IPS-15b (cell line): ENCODE measurements around the gene DMPK.
A peak's percentile ranks its signal among the peaks of the same experiment; 100 is the strongest.

Experiments used
- H3K27me3 ChIP-seq: one replicate; pipeline ENCODE4 v1.6.1; 2013; ENCODE audit warnings: low read length; ENCODE audit not compliant: control insufficient read depth, insufficient read depth
- H3K36me3 ChIP-seq: one replicate; pipeline ENCODE4 v1.6.1; 2013; ENCODE audit warnings: low read length; ENCODE audit not compliant: control insufficient read depth, insufficient read depth
- H3K4me1 ChIP-seq: one replicate; pipeline ENCODE4 v1.6.1; 2013; ENCODE audit warnings: mild to moderate bottlenecking, low read length; ENCODE audit not compliant: control insufficient read depth, insufficient read depth
- H3K4me3 ChIP-seq: one replicate; pipeline ENCODE4 v1.5.1; 2013; ENCODE audit warnings: low read depth, low read length
- H3K9ac ChIP-seq: one replicate; pipeline ENCODE4 v1.6.1; 2013; ENCODE audit warnings: low read depth, mild to moderate bottlenecking, low read length
- H3K9me3 ChIP-seq: one replicate; pipeline ENCODE4 v1.6.1; 2013; ENCODE audit warnings: mild to moderate bottlenecking, low read length; ENCODE audit not compliant: control insufficient read depth, insufficient read depth

DMPK gene

GRCh38 chr19:45771311-45771933, 10.9 kb downstream of the DMPK start:
- H3K9me3 ChIP-seq, result no peaks in the 10 kb centered on the region
- no peaks in the 10 kb centered on the region for H3K27me3 ChIP-seq
- H3K4me1 ChIP-seq, result no peaks in the 10 kb centered on the region
- peak overlapping the region; percentile 73 for H3K4me3 ChIP-seq
- H3K36me3 ChIP-seq, result no peaks in the 10 kb centered on the region
- H3K9ac ChIP-seq, result no peak overlapping the region

GRCh38 chr19:45770192-45771101, 11.8 kb downstream of the DMPK start:
- Histone ChIP-seq H3K4me1 (no peaks in the 10 kb centered on the region), H3K4me3 (peak overlapping the region; percentile 84), H3K9ac (peak overlapping the region; percentile 76), H3K9me3 (no peaks in the 10 kb centered on the region), H3K36me3 (peaks cover 1% of the 10 kb centered on the region), H3K27me3 (no peaks in the 10 kb centered on the region)

- Histone ChIP-seq H3K4me1 (no peaks in the 10 kb centered on the region), H3K36me3 (peaks cover 3% of the 10 kb centered on the region)
Observed at GRCh38 chr19:45769821-45770191, 12.5 kb downstream of the DMPK start.

DNA sequence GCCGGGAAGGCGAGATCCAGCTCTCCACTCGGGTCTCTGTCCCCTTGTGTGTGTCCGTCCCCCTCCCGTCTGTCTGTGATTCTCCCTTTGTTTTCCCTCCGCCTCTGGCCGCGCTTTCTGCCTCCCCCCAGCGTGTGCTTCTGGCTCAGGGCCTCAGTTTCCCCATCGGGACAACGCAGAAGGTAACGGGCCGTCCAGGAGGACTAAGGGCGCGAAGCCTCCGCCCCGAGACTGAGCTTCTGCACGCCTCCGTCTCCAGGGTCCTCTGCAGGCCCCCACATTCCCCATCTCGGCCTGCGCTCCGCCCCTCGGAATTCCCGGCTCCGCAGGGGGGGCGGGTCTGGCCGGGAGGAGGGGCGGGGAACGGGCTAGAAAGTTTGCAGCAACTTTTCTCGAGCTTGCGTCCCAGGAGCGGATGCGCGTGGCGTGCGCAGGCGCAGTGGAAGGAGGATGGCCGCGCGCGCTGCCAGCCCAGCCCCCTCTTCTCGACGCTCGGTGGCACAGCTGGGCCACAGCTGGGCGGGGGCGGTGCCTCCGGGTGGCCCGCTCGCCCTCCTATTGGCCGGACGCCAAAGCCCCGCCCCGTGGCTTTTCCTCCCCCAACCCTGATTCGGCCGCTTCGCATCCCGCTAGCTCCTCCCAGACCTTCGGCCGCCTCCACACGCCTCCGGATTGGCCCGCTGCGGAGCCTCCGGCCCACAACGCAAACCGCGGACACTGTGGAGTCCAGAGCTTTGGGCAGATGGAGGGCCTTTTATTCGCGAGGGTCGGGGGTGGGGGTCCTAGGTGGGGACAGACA, 13.1 kb downstream of the DMPK start, which contains the start of gene SIX5:
Gene SIX5, minus strand, starts transcription at position 269 of the 799 bp plus-strand sequence. CDS start 408 bp downstream, outside the sequence.
- Histone ChIP-seq H3K4me1 (peaks cover 6% of the 10 kb centered on the region), H3K27me3 (no peaks in the 10 kb centered on the region), H3K9me3 (no peaks in the 10 kb centered on the region), H3K9ac (peak within 1 kb of the TSS; percentile 87), H3K36me3 (peaks cover 3% of the 10 kb centered on the region), H3K4me3 (peak within 1 kb of the TSS; percentile 87)

More at GRCh38 chr19:45769821-45770191, 12.5 kb downstream of the DMPK start:
- peak overlapping the region; percentile 76 for H3K9ac ChIP-seq
- H3K27me3 ChIP-seq, result no peaks in the 10 kb centered on the region
- no peaks in the 10 kb centered on the region for H3K9me3 ChIP-seq
- H3K4me3 ChIP-seq, result peak overlapping the region; percentile 84

DNA sequence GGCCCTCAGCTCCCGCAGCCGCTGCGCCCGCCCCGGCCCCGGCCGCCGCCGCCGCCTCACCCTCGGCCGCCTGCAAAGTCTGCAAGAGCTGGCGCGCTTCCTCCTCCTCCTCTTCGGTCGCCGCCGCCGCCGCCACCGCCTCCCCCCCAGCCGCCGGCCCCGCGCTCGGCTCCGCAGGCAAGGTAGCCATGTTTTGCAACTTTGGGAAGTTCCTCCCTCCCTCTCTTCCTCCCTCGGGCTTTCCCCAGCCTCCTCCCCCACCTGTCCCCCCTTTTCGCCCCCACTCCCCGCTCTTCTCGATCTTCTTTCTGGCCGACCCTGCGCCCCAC, 13.7 kb downstream of the DMPK start:
- H3K4me3 ChIP-seq, result peak overlapping the region; percentile 87
- H3K4me1 ChIP-seq, result peaks cover 8% of the 10 kb centered on the region
- H3K9ac ChIP-seq, result peak overlapping the region; percentile 87
- no peaks in the 10 kb centered on the region for H3K27me3 ChIP-seq
- no peaks in the 10 kb centered on the region for H3K9me3 ChIP-seq
- peaks cover 3% of the 10 kb centered on the region for H3K36me3 ChIP-seq

- Histone ChIP-seq H3K9me3 (no peaks in the 10 kb centered on the region), H3K4me3 (peak overlapping the region; percentile 87), H3K4me1 (peaks cover 8% of the 10 kb centered on the region)
Observed at GRCh38 chr19:45767881-45768654, 14.2 kb downstream of the DMPK start.

GRCh38 chr19:45767410-45767880, 14.8 kb downstream of the DMPK start:
- Histone ChIP-seq H3K4me1 (peaks cover 8% of the 10 kb centered on the region), H3K9ac (peak overlapping the region; percentile 85), H3K4me3 (peak overlapping the region; percentile 87), H3K27me3 (no peaks in the 10 kb centered on the region), H3K36me3 (peaks cover 3% of the 10 kb centered on the region), H3K9me3 (no peaks in the 10 kb centered on the region)

More at GRCh38 chr19:45767881-45768654, 14.2 kb downstream of the DMPK start:
- peaks cover 3% of the 10 kb centered on the region for H3K36me3 ChIP-seq
- H3K9ac ChIP-seq, result peak overlapping the region; percentile 85
- H3K27me3 ChIP-seq, result no peaks in the 10 kb centered on the region

DNA sequence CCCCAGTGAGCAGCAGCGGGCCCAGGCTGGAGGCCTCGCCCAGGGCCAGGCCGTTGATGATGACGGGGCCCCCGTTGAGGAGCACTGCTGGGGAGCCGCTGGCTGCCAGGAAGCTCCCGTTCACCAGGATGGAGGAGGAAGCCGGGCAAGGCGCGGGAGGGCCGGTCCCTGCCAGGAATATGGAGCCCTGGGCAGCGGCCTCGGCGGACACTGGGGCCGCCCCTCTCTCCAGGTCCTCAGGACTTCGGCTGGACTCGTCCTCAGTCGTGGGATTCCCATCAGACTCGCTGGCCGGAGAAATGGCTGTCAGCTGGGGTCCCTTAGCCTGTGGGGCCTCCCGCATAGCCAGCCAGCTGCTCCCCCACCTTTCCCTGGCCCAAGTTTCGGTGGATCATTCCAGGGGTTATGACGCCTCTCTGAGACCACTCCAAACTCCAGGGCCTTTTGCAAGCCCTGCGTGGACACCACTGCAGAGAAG, 15.4 kb downstream of the DMPK start:
- Histone ChIP-seq H3K4me1 (peaks cover 8% of the 10 kb centered on the region), H3K36me3 (peaks cover 3% of the 10 kb centered on the region), H3K27me3 (no peaks in the 10 kb centered on the region), H3K9me3 (no peaks in the 10 kb centered on the region), H3K4me3 (peak overlapping the region; percentile 87), H3K9ac (peak overlapping the region; percentile 12)

DNA sequence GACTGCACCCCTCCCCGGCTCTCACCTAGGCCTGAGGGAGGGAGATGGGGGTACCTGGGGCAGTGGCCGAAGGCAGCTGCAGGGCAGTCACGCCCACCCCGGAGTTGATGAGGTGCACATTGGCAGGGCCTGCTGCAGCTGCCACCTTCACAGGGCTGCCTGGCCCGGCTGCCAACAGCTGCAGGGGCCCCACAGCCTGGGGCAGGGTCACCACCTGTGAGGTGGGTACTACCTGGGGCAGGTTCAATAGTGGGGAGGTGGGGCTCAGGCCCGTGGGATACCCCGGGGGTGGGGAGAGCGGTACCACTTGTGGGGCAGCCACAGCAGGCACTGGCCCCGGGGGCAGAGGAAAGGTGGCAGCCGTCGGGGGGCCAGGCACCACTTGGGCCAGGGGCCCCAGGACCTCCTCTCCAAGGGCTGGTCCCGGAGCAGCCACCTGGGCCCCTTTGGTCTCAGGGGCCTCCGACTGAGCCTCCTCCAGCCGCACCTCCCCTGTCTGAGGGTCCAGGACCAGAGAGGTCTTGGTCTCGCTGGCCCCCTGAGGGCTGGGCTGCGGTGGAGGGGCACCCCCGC, 15.9 kb downstream of the DMPK start:
- peak overlapping the region; percentile 12 for H3K9ac ChIP-seq
- H3K27me3 ChIP-seq, result no peaks in the 10 kb centered on the region
- peak overlapping the region; percentile 87 for H3K4me3 ChIP-seq
- H3K4me1 ChIP-seq, result peaks cover 8% of the 10 kb centered on the region
- peaks cover 3% of the 10 kb centered on the region for H3K36me3 ChIP-seq
- no peaks in the 10 kb centered on the region for H3K9me3 ChIP-seq

GRCh38 chr19:45765702-45766295, 16.5 kb downstream of the DMPK start:
- no peak overlapping the region for H3K9ac ChIP-seq

More at GRCh38 chr19:45765702-45766295, 16.5 kb downstream of the DMPK start:
- no peak overlapping the region for H3K4me3 ChIP-seq
- H3K4me1 ChIP-seq, result peaks cover 8% of the 10 kb centered on the region
- no peaks in the 10 kb centered on the region for H3K27me3 ChIP-seq
- H3K9me3 ChIP-seq, result no peaks in the 10 kb centered on the region
- H3K36me3 ChIP-seq, result peaks cover 3% of the 10 kb centered on the region
